Chondrocyte (in vitro differentiated cells): ENCODE results near the gene GJA10. TPM values are rescaled to one million over a fixed set of nuclear protein-coding genes. Genes with fewer than 3 reads are reported as not detected.

ENCODE experiments used
- DNase-seq: peaks from one replicate; pipeline ENCODE4 v3.0.0; 2021; ENCODE audit warnings: mixed read lengths, low spot score
- H3K27ac Mint-ChIP-seq: one replicate; pipeline ENCODE4 v1.8.0; 2021; ENCODE audit warnings: mild to moderate bottlenecking, moderate library complexity, mixed read lengths; ENCODE audit not compliant: unreplicated experiment
- H3K27me3 Mint-ChIP-seq: 2 replicates; pipeline ENCODE4 v1.8.0; 2021; ENCODE audit warnings: low read depth, mixed read lengths
- H3K36me3 Mint-ChIP-seq: 2 replicates; pipeline ENCODE4 v1.8.0; 2021; ENCODE audit warnings: low read depth, mixed read lengths
- H3K4me1 Mint-ChIP-seq: 2 replicates; pipeline ENCODE4 v1.8.0; 2021; ENCODE audit warnings: low read depth, mild to moderate bottlenecking, mixed read lengths
- H3K4me3 Mint-ChIP-seq: one replicate; pipeline ENCODE4 v1.8.0; 2021; ENCODE audit warnings: mild to moderate bottlenecking, moderate library complexity, mixed read lengths; ENCODE audit not compliant: unreplicated experiment
- H3K9me3 Mint-ChIP-seq: 2 replicates; pipeline ENCODE4 v1.8.0; 2021; ENCODE audit warnings: low read depth, mixed read lengths
- CTCF ChIP-seq: fragments of 200-600 bp; sonication (generic); IDR thresholded peaks from 2 replicates; pipeline ENCODE4 v1.5.0; 2021; ENCODE audit warnings: antibody characterized with exemption, mild to moderate bottlenecking, moderate library complexity
- total RNA-seq: library from RNA; stranded (reverse); gene quantifications from 3 replicates; pipeline ENCODE4 v1.2.1, GENCODE V29; 2021

Gene GJA10
- total RNA-seq, 1 donor from 2014 or later: not detected

DNA sequence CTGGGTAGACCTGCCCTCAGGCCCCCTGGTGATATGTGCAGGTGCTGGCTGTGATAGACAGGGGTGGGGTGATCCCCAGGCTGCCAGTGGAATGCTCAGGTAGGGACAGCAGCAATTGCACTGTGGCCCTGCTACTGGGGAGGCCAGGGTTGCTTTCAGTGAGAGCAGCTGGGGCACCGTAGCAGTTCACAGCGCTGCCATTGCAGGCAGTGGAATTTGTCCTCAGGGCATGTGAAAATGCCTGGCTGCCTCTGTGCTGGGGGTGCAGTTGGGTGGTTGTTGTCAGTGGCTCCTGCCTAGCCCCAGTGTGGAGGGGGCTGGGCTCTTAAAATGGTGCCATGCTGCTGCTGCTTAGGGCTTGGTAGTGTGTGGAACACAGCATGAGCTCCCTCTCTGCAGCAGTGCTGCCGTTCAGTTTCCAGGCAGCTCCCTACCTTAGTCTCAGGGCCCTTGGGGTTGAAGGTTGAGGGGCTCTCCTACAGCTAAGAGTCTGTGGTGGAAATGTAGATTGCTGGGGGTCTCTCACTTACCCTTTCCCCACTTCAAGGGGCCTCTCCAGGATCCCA lies 23.6 kb downstream of the GJA10 start:
- Mint-ChIP-seq H3K4me3 (no peak overlapping the region), H3K27ac (no peak overlapping the region), H3K27me3 (no peaks in the 10 kb centered on the region), H3K9me3 (peaks cover 16% of the 10 kb centered on the region), H3K4me1 (no peaks in the 10 kb centered on the region), H3K36me3 (peaks cover 1% of the 10 kb centered on the region)
- no peak for DNase-seq
- no peak for TF ChIP-seq CTCF

DNA sequence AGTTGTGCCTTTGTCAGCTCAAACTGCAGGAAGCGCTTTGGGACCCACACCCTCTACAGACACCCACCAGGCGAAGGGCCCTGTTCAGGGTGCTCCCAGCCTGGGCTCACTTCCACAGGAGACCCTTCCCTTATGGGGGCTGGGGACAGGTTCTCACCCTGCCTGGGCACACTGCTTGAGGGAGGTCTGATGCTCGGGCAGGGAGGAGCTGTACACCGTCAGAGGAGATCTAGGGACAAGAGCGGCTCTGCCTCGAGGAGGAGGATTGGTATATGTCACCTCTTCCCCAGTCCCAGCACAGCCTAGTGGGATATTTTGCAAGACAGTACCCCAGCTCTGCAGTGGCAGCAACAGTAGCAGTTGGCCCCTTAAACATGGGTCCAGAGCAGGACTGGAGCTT lies 26.9 kb downstream of the GJA10 start:
- Mint-ChIP-seq H3K4me1 (no peaks in the 10 kb centered on the region), H3K27ac (no peak overlapping the region), H3K4me3 (no peak overlapping the region), H3K27me3 (no peaks in the 10 kb centered on the region), H3K9me3 (peaks cover 9% of the 10 kb centered on the region), H3K36me3 (peaks cover 1% of the 10 kb centered on the region)
- TF ChIP-seq CTCF: no peak
- DNase-seq: no peak

GRCh38 chr6:89921691-89922090 lies 27.4 kb downstream of the GJA10 start:
- no peak overlapping the region for H3K27ac Mint-ChIP-seq
- no peaks in the 10 kb centered on the region for H3K27me3 Mint-ChIP-seq

GRCh38 chr6:89924231-89924630 lies 30.0 kb downstream of the GJA10 start:
- no peaks in the 10 kb centered on the region for H3K9me3 Mint-ChIP-seq

More at GRCh38 chr6:89921691-89922090, 27.4 kb downstream of the GJA10 start:
- no peak overlapping the region for H3K4me3 Mint-ChIP-seq
- no peak for TF ChIP-seq CTCF
- H3K4me1 Mint-ChIP-seq: no peaks in the 10 kb centered on the region
- peaks cover 4% of the 10 kb centered on the region for H3K9me3 Mint-ChIP-seq
- no peak for DNase-seq
- H3K36me3 Mint-ChIP-seq: no peaks in the 10 kb centered on the region

DNA sequence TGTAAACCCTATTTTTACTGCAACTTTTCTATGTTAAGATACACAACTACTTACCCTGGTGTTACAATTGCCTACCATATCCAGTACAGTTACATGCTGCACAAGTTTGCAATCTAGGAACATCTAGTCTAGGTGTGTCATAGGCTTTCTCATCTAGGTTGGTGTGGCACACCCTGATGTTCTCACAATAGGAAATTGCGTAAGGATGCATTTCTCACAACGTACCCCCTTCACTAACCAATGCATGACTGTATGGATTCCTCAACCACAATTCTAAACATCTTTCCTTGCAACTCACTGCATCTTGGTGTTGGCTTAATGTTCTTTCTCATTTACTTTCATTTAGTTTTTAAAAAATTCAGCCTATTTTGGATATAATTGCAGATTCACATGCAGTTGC lies 31.6 kb downstream of the GJA10 start:
- Mint-ChIP-seq H3K4me3 (no peak overlapping the region), H3K36me3 (no peaks in the 10 kb centered on the region), H3K27ac (no peak overlapping the region), H3K4me1 (no peaks in the 10 kb centered on the region), H3K9me3 (no peaks in the 10 kb centered on the region), H3K27me3 (no peaks in the 10 kb centered on the region)
- no peak for TF ChIP-seq CTCF
- DNase-seq: no peak

More at GRCh38 chr6:89924231-89924630, 30.0 kb downstream of the GJA10 start:
- H3K36me3 Mint-ChIP-seq: no peaks in the 10 kb centered on the region
- H3K4me1 Mint-ChIP-seq: no peaks in the 10 kb centered on the region
- H3K27me3 Mint-ChIP-seq: no peaks in the 10 kb centered on the region
- H3K27ac Mint-ChIP-seq: no peak overlapping the region
- DNase-seq: no peak
- TF ChIP-seq CTCF: no peak
- H3K4me3 Mint-ChIP-seq: no peak overlapping the region
